Transverse colon (tissue), 3 donors: Measurements from ENCODE around the gene FIGN.

Experiments used
- EP300 ChIP-seq: sonication (generic); formaldehyde crosslinking; IDR thresholded peaks from one replicate; pipeline ENCODE4 v1.6.1; 2017; ENCODE audit warnings: antibody characterized with exemption, low read depth
- TF ChIP-seq, protein P1 (sequence below), 5 experiments: fragments of 200-600 bp in 3 of 5; fragments of 450-650 bp in 2 of 5; sonication (generic) in 3 of 5; IDR thresholded peaks; 1 replicate in 2 of 5; 2 replicates in 3 of 5; pipeline ENCODE4 v1.5.1; 2016 to 2017; ENCODE audit warnings: antibody characterized with exemption in 5 of 5, inconsistent platforms in 3 of 5, mild to moderate bottlenecking in 2 of 5, moderate library complexity in 1 of 5

DNA sequence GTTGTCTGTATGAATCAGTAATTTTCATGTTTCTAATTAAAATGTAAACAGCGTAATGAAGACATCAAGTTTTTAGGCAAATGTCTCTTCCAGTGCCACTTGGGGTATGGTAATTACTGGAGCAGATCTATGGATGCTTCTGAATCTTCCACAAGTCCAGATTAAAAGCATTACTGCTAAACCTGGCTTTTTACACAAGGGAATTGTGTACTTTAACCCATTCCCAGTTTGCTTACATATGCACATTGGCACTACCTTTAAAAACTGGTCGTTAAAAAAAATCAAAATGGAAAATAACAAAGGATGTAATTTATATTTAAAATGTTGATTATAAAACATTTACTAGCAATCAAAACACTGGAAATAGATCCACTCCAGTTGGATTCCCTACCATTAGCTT, 19.7 kb downstream of the FIGN start:
- TF ChIP-seq, protein P1, sequence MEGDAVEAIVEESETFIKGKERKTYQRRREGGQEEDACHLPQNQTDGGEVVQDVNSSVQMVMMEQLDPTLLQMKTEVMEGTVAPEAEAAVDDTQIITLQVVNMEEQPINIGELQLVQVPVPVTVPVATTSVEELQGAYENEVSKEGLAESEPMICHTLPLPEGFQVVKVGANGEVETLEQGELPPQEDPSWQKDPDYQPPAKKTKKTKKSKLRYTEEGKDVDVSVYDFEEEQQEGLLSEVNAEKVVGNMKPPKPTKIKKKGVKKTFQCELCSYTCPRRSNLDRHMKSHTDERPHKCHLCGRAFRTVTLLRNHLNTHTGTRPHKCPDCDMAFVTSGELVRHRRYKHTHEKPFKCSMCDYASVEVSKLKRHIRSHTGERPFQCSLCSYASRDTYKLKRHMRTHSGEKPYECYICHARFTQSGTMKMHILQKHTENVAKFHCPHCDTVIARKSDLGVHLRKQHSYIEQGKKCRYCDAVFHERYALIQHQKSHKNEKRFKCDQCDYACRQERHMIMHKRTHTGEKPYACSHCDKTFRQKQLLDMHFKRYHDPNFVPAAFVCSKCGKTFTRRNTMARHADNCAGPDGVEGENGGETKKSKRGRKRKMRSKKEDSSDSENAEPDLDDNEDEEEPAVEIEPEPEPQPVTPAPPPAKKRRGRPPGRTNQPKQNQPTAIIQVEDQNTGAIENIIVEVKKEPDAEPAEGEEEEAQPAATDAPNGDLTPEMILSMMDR (IDR thresholded peaks at IDR 0.05), result no peak
- TF ChIP-seq EP300, result no peak
